Occipital lobe (tissue), 2 donors: Measurements from ENCODE around the gene OR52E5. TPM values are rescaled to one million over a fixed set of nuclear protein-coding genes. Genes with fewer than 3 reads are reported as not detected.

ENCODE experiments used
- DNase-seq: peaks from one replicate; lab custom pipeline; 2025; lab: John Stamatoyannopoulos, UW
- total RNA-seq: library from RNA; depleted of rRNA; stranded (reverse); fragments of >200 nt; gene quantifications from one replicate; pipeline ENCODE4 v1.2.3, GENCODE V29; 2014

OR52E5 gene
- total RNA-seq, 1 donor from 2014 or later, result not detected

DNA sequence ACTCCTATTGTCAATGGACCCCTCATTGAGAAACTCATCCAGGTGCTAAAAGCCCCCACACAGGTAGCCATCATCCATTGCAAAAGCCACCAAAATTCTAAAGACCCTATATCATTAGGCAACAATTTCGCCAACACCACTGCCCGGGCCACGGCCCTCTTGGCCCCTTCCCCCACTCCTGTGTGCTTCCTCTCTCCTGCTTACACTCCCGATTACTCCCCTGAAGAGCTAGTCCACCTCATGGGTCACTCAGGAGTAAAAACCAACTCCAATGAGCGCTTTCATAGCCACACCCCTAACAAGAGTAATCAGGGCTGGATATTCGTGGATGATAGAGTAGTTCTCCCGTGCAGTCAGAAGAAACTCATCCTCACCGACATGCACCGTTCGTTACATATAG lies 40.1 kb downstream of the OR52E5 start:
- no peak for DNase-seq

DNA sequence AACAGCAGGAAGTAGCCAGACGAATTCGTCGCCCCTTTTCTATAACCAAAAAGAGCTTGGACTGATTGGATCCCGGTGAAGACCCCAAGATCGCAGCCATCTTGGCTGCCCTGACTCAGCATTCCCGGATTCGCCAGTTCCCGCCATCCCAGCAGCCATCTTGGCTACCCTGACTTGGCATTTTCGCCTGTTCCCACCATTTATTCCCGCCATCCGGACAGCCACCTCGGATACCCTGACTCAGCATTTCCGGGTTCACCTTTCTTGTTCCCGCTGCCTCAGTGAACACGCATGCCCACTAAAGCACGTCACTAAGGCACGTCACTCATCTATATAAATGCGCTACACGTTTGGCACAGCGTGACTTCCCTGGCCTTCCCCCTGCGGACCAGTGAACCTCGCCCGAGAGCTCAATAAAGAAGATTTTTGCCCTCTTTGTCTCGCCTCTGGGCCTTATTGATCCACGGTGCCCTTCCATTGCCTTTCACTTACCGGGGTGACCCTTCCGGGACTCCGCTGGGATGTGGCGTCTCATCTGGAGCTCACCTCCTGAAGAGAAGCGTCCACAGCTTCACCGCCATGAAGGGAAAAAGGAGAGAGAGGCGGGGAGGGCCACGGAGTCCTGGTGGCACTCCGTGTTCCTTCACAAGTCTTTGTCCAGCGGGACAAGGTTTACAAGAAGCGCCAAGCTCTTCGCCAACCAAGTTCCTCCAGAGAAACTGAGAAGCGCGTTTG lies 45.0 kb downstream of the OR52E5 start:
- DNase-seq, result no peak

DNA sequence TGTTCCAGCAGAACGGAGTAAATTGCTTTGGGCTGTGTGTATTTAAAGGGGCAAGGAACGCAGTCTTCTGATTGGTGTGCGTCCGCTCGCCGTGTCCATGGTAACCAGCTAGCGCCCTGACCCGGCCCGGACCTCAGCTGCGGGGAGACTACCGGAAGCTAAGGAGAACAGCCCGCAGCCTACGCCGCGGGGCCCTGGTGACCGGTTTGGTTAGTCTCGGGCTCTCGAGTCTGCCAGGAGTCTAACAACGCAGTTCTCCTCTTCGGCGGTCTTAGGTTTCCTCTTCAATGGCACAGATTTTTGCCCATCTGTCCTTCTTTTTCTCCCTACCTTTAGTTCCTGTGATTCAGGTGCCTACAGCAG lies 45.6 kb downstream of the OR52E5 start:
- DNase-seq, result no peak

DNA sequence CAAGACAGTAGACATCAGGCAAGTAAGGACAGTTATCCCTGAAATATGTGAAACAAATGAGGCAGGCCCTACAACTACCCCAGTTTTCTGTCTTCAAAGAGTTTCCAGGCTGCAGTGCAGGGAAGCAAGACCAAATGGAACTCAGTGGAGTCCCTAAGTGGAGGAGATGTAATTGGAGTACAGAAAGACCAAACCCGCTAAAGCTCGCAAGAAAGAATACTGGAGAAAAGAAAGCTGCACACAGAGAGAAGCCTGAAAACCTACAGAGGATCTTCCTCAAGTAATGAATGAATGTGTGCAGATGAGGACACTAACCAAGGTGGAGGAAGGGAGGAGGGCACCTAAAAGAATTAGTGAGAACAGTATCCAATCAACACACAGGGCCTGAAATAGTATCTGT lies 47.7 kb downstream of the OR52E5 start:
- no peak for DNase-seq

DNA sequence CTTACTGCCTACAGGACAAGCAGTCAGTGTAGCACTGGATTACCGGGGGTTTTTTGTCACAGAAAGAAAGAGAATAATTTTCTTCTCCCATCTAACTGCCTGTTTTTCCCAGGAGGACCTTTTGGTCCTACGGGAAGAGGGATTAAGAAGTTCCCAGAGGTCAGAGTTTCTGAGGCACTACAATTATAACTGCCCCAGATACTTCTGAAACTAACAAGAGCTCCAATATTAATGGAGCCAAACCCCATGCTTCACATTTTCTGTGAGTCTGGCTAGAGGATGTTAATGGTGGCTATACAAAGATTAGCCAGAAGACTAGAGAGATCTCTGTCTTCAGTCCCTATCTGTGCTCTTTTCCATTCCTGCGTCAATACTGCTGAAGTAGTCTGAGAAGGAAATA lies 48.9 kb downstream of the OR52E5 start, which contains the start of gene OR56A3:
OR56A3 (plus strand) TSS at position 301 of the 400 bp plus-strand sequence. CDS start 5,096 bp downstream, outside the sequence.
- DNase-seq, result no peak

Other genes starting within 250 kb of the OR52E5 start
- 3.9 TPM for gene TRIM5, start 208.1 kb upstream of the OR52E5 start, total RNA-seq
- 11.2 TPM for gene TRIM22, start 203.4 kb upstream of the OR52E5 start, total RNA-seq
- gene OR56B1, start 156.8 kb upstream of the OR52E5 start, total RNA-seq, result not detected
- not detected for gene OR52N4, start 139.0 kb upstream of the OR52E5 start, total RNA-seq
- not detected for gene OR52N5, start 109.9 kb upstream of the OR52E5 start, total RNA-seq
- gene OR52N1, start 101.9 kb upstream of the OR52E5 start, total RNA-seq, result not detected
- not detected for gene OR52N2, start 84.3 kb upstream of the OR52E5 start, total RNA-seq
- not detected for gene OR52E6, start 51.3 kb upstream of the OR52E5 start, total RNA-seq
- gene OR52E8, start 35.5 kb upstream of the OR52E5 start, total RNA-seq, result not detected
- gene OR52E4, start 12.6 kb upstream of the OR52E5 start, total RNA-seq, result not detected
- not detected for gene OR56A3, start 49.0 kb downstream of the OR52E5 start, total RNA-seq
- not detected for gene OR56A5, start 75.3 kb downstream of the OR52E5 start, total RNA-seq
- not detected for gene OR52L1, start 93.8 kb downstream of the OR52E5 start, total RNA-seq
- under 0.01 TPM for gene OR56A4, start 113.7 kb downstream of the OR52E5 start, total RNA-seq
- under 0.01 TPM for gene OR56A1, start 137.6 kb downstream of the OR52E5 start, total RNA-seq
- not detected for gene OR56B4, start 214.5 kb downstream of the OR52E5 start, total RNA-seq